ENCODE results near the gene CCDC92B.

DNA sequence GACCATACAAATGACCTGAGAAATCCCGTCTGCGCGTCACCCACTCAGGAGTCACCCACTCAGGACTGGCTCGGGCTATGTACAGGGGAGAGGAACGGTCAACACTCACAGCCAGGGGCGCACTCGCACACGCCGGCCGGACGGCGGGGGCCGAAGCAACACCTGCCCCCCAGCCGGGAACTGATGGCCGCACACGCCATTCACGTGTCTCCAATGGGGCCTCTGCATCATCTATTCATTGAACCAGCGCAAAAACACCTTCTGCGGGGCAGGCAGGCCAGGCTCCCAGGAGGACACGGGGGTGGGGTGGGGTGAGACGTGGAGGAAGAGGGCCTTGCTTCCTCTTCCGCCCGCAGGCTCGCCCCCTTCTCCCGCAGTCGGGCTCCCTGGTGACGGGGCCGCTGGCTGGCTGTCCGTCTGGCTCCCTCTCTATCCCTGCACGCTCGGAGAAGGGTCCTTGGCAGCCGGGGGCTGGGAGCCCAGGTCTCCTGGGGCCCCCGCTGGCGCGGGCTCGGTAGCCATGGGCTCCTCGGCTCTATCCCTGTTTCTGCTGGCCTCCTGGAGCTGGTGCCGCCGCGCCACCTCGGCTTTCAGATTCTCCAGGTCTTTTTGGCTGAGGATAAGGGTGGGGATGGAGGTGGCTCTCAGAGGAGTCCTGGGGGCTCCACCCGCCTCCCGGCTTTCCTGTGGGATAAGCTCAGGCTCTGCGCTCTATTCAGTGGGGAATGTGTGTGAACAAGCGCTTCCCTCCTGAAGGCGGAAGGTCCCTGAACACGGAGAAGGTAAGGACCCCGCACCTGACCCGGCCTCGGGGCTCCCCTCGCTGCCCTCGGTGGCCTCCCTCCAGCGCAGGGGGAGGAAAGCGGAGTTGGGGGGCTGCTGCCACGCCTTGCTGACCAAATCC, 59.0 kb downstream of the CCDC92B start:
- TF ChIP-seq CTCF (IDR thresholded peaks at IDR 0.05; ENCODE audit: poor library complexity) (no peak), EZH2 (IDR thresholded peaks at IDR 0.05; ENCODE audit: borderline replicate concordance) (no peak), EZH2phosphoT487 (IDR thresholded peaks at IDR 0.05; ENCODE audit: low read depth, severe bottlenecking, unreplicated experiment) (no peak)
